ENCODE data around the gene NRROS.

The NRROS gene

DNA sequence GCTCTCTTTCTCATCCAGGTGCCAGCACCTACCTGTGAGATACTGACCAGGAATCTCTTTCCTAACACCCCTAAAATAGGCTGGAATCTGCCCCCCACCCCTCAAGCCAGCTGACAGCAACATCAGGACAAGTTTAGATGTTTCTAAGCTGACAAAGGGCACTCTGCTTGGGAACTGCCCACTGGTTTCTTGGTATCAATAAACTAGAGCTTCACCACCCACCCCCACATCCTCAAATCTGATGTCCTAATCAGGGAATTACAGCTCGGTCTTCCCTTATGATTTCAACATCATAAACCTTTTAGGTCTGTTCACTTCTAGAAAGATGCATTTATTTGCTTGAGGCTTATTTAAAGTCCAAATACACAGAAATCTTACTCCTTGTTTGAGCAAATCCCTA, 37.9 kb downstream of the NRROS start:
- DNase-seq (ENCODE audit: low read depth in 1 of 2, low spot score in 1 of 2) = no peak

- DNase-seq (ENCODE audit: low read depth in 1 of 2, low spot score in 1 of 2) = no peak
These were observed 38.4 kb downstream of the NRROS start for GRCh38 chr3:196677931-196678330.

DNA sequence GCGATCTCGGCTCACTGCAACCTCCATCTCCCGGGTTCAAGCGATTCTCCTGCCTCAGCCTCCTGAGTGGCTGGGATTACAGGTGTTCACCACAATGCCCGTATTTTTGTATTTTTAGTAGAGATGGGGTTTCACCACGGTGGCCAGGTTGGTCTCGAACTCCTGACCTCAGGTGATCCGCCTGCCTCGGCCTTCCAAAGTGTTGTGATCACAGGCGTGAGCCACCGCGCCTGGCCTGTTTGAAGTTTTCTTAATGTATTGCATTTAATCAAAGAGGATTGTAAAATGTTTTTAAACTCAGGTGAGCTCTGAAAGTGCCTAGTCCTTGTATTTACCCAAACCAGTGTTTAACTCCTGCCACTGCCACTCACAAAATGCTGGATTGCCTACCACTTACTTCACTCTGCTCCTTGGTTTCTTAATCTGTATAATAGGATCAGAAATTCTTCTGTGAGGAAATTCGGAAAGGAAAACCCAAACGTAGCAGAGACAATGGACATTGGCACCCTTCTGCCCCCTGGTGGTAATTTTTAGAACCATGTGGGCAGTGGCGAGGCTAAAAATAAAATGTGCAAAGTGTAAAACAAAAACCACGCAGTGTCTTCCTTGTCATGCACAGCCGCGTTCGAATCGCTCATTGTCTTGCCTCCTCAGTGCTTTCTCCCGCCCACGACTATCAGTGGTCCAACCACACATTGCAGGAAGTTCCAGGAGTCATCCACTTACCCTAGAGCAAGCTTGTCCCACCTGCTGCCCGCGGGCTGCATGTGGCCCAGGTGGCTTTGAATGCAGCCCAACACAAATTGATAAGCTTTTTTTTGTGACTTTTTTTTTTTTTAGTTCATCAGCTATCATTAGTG, 45.3 kb downstream of the NRROS start:
- DNase-seq (ENCODE audit: low read depth in 1 of 2, low spot score in 1 of 2) = peak; percentile 28 to 31

DNA sequence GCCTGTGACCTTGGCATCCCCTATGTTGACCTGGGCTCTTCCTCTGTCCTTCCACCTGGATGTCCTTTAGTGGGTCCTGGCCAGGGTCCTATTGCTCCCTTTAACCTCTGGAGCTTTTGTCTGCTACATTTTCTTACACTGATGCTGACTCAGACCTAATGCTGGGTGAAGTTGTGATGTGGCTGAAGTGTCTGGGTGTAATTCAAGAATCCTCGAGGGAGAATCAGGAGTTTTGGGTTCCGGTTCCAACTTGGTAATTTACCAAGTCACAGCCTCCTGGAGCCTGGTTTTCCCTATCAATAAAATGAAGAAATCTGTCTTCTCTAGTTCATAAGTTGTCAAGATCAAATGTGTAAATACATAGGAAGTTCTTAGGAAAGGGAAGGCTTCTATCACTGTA, 46.9 kb downstream of the NRROS start:
- DNase-seq (ENCODE audit: low read depth in 1 of 2, low spot score in 1 of 2) = no peak

DNA sequence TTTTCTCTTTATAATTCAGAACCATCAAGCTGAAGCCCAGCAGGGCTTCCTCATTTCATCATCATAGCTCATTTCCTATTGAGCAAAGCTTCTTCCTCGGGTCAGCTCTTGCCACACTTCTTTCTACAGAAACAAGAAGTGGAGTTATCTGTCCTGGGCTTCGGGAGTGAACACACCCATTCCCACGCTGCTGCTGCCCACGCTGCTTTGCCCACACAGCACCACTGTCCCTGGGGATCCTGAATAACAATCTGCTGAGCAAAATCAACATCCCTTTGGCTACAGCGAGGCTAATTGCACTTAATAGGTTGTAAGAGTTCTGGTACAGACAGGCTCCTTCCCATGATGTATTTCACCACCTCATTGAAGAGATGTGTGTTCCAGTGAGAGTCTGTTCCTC, 48.9 kb downstream of the NRROS start:
- no peak for DNase-seq (ENCODE audit: low read depth in 1 of 2, low spot score in 1 of 2)

DNA sequence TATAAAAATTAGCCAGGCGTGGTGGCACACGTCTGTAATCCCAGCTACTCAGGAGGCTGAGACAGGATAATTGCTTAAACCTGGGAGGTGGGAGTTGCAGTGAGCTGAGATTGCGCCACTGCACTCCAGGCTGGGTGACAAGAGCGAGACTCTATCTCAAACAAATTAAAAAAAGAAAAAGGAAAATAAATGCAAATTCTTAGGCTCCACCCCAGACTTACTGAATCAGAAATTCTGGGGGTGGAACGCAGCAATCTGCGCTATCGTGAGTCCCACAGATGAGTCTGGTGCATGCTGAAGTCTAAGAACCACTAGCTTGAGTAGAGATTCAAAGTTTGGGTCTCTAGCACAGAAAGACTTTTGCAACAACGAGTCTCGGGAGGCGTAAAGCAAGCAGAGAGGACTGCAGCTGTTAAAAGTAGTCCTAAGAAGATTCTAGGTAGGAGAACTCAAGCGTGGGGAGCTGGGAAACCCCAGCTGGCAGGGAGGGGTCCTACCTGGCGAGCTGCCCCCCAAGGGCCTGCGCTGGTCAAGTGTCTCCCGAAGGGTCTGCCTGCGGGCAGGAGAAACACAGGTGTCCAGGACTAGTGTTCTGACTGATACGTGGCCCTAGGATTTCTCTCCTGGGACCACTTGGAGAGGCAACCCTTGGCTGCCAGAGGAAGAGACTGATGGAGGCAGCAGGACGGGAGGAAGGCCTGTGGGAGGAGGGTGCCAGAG, 50.6 kb downstream of the NRROS start:
- DNase-seq (ENCODE audit: low read depth in 1 of 2, low spot score in 1 of 2) = no peak

- no peak for DNase-seq (ENCODE audit: low read depth in 1 of 2, low spot score in 1 of 2)
These were observed 51.9 kb downstream of the NRROS start for GRCh38 chr3:196691386-196691785.

DNA sequence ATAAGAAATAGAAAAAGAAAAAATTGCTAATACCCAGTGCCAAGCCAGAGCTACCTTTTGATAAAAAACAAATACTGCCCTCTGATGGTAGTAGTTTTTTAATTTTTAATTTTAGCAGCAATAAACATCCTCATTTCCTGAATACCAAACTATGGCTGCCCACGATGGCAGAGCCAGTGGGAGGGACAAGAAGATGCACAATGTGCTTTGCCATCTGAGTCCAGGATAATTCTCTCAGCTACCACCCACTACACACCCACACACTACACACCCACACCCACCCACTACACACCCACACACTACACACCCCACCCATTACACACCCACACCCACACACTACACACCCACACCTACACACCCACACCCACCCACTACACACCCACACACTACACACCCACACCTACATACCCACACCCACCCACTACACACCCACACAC, 54.7 kb downstream of the NRROS start:
- peak in 1 of 2 donors; percentile 3 for DNase-seq (ENCODE audit: low read depth in 1 of 2, low spot score in 1 of 2)

DNA sequence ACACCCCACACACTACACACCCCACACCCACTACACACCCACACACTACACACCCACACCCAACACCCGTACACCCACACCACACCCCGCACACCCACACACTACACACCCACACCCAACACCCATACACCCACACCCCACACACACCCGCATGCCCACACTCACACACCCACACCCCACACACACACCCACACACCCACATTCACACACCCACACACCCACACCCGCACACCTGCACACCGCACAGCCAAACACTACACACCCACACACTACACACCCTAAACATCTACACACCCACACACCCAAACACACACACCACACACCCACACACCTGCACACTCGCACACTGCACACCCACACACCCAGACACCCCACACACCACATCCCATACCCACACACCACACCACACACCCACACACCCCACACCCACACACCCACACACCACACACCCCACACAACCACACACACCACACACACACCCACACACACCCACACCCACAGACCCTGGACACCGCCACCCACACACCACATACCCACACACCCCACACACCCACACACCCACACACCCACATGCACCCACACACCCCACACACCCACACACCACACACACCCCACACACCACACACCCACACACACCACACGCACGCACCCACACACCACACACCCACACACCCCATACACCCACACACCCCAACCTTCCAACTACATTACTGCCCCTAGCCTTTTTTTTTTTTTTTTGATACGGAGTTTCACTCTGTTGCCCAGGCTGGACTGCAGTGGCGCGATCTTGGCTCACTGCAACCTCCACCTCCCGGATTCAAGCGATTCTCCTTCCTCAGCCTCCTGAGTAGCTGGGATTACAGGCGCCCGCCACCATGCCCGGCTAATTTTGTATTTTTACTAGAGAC, 55.7 kb downstream of the NRROS start:
- DNase-seq (ENCODE audit: low read depth in 1 of 2, low spot score in 1 of 2) = peak in 1 of 2 donors; percentile 7

GRCh38 chr3:196695849-196696226, 56.3 kb downstream of the NRROS start:
- no peak for DNase-seq (ENCODE audit: low read depth in 1 of 2, low spot score in 1 of 2)

GRCh38 chr3:196697270-196697669, 57.8 kb downstream of the NRROS start:
- no peak for DNase-seq (ENCODE audit: low read depth in 1 of 2, low spot score in 1 of 2)

DNA sequence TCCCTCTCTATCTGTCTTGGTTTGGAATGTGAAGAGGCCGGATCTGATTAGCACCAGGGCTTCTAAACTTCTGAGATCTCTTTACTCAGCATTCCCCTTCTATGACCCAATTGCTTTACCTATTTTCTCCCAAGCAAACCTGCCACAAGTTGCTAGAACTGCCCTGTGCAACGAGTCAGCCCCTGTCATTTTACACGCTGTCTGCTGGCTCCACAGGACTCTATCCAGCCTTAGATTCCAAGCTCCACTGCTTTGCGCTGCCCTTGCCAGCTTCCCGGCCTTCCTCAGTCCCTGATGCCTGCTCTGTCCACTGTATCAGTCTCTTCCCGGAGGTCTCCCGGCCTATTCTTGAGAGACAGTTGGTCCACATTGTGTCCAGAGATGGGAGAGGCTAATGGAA, 60.3 kb downstream of the NRROS start:
- no peak for DNase-seq (ENCODE audit: low read depth in 1 of 2, low spot score in 1 of 2)

GRCh38 chr3:196700801-196701200, 61.3 kb downstream of the NRROS start:
- DNase-seq (ENCODE audit: low read depth in 1 of 2, low spot score in 1 of 2) = no peak

DNA sequence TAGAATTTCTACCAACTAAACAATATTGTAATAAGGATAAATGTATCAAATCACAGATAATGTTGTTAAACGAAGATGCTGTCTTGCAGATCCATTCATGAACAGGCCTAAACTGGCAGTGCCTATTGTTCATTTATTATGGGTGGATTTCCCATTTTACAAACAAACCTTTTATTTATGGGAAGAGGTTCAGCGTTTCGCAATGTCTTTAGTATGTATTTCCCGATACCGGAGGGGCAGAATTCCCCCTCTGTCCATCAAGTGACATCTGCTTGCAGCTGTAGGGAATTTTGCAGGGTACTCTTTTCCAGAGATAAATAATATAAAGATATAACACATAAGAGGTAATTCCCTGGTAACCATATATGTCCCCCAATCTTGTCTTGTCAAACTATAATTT, 66.8 kb downstream of the NRROS start:
- DNase-seq (ENCODE audit: low read depth in 1 of 2, low spot score in 1 of 2) = no peak

DNA sequence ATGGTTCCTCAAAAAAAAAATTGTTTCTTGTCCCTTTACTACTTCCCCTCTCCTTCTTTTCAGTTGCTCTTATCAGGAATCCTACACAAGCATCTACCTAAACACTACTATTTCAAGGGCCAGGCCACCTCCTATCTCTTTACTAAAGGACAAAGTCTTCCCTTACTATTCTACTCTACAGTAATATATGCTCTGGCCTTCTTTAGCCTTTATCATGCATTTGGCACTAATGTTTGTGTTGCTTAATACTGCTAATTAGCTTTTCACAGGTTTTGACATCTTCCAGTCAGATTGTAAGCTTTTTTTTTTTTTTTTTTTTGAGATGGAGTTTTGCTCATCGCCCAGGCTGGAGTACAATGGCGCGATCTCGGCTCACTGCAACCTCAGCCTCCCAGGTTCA, 67.2 kb downstream of the NRROS start:
- no peak for DNase-seq (ENCODE audit: low read depth in 1 of 2, low spot score in 1 of 2)

DNA sequence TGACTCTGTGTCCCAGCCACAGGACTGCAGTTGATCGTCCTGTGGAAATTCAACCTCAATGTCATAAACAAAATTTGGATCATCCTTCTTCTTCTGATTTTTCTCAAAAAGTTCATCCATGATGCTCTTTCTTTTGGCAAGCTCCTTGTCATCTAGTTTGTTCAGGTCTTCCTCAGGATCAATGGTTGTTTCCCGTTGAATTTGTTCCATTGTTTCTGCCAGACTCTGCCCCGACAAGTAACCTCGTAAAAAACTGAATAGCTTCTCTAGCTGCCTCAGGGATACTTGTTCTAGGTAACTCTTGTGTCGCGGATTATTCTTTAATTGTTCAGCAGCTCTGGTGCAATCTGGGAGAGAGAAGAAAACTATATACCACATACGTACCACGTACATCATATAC, 68.1 kb downstream of the NRROS start:
- no peak for DNase-seq (ENCODE audit: low read depth in 1 of 2, low spot score in 1 of 2)

GRCh38 chr3:196708467-196708866, 69.0 kb downstream of the NRROS start:
- DNase-seq (ENCODE audit: low read depth in 1 of 2, low spot score in 1 of 2) = no peak
